Stomach (tissue), 19 donors: Measurements from ENCODE around the gene ZNF202. TPM values are rescaled to one million over a fixed set of nuclear protein-coding genes. Genes with fewer than 3 reads are reported as not detected.
A peak's percentile ranks its signal among the peaks of the same experiment; 100 is the strongest.

Experiments used
- DNase-seq, 2 donors: peaks; one replicate each; pipeline versions ENCODE4 v3.0.0 to v3.0.0-alpha.2; 2013 to 2019
- H3K27ac ChIP-seq, 5 donors: fragments of 200-600 bp in 4 of 5; sonication (generic) in 4 of 5; one replicate each; pipeline ENCODE4 v1.5.1; 2013 to 2019; ENCODE audit warnings: mild to moderate bottlenecking in 1 of 5, moderate library complexity in 1 of 5
- H3K27me3 ChIP-seq, 3 donors: fragments of 200-600 bp; sonication (generic); one replicate each; pipeline ENCODE4 v1.5.1; 2017 to 2019; ENCODE audit warnings: mixed run types in 1 of 3
- H3K36me3 ChIP-seq, 4 donors: fragments of 200-600 bp; sonication (generic); 1 replicate in 3 of 4; 2 replicates in 1 of 4; pipeline ENCODE4 v1.5.1; 2016 to 2019
- H3K4me1 ChIP-seq, 4 donors: fragments of 200-600 bp; sonication (generic); one replicate each; pipeline ENCODE4 v1.5.1; 2016 to 2019
- H3K4me3 ChIP-seq, 4 donors: fragments of 200-600 bp; sonication (generic) in 3 of 4; one replicate each; pipeline ENCODE4 v1.5.1; 2016 to 2019; ENCODE audit warnings: mild to moderate bottlenecking in 1 of 4
- H3K9me3 ChIP-seq, 4 donors: fragments of 200-600 bp; sonication (generic); one replicate each; pipeline ENCODE4 v1.5.1; 2016 to 2019
- EP300 ChIP-seq: sonication (generic); formaldehyde crosslinking; IDR thresholded peaks from one replicate; pipeline ENCODE4 v1.6.1; 2017; ENCODE audit warnings: antibody characterized with exemption
- POLR2A ChIP-seq, 4 donors: fragments of 450-650 bp; IDR thresholded peaks; one replicate each; pipeline ENCODE4 v1.6.1; 2016; ENCODE audit warnings: antibody characterized with exemption in 4 of 4, control low read depth in 2 of 4, mild to moderate bottlenecking in 1 of 4, moderate library complexity in 1 of 4
- POLR2AphosphoS5 ChIP-seq, 3 donors: sonication (generic); formaldehyde crosslinking; IDR thresholded peaks; one replicate each; pipeline ENCODE4 v1.6.1; 2016; ENCODE audit warnings: antibody characterized with exemption in 3 of 3
- WGBS, 5 donors: extraction: QIAGEN DNeasy Blood & Tissue Kit in 3 of 5; methylation state at CpG; one replicate each; pipeline versions ENCODE4 v1.1.5 to v1.1.7; 2013 to 2018; 5-methylcytosine and 5-hydroxymethylcytosine counted together
- intact Hi-C: fragments of 100-400 bp; cut with DNase I; formaldehyde crosslinking; loops from one replicate; pipeline ENCODE4 v1.15.1; 2023; ENCODE audit warnings: low total_unique reads
- long read RNA-seq, 10 donors: transcript quantifications; one replicate each; lab custom pipeline, GENCODE V29; 2026
- polyA plus RNA-seq, 3 donors: library from polyadenylated mRNA; stranded (reverse); fragments of 200-250 nt; gene quantifications; one replicate each; pipeline ENCODE4 v1.2.3, GENCODE V29; 2013
- total RNA-seq, 5 donors: library from RNA; depleted of rRNA; stranded (reverse); fragments of >200 nt; gene quantifications; one replicate each; pipeline versions ENCODE4 v1.1.0 to v1.2.3, GENCODE V29; 2014 to 2016
- TF ChIP-seq, protein P1 (sequence below), 7 experiments: fragments of 450-650 bp in 4 of 7; fragments of 200-600 bp in 3 of 7; sonication (generic) in 3 of 7; IDR thresholded peaks; one replicate each; pipeline ENCODE4 v1.5.1; 2016 to 2019; ENCODE audit warnings: antibody characterized with exemption in 7 of 7, control low read depth in 2 of 7, mild to moderate bottlenecking in 1 of 7
- donor health status: healthy with polysubstance abuse.
- donor health status: Bipolar disorder and iron deficiency.
- donor health status: healthy.

The ZNF202 gene
- total RNA-seq = 10 to 100 TPM in 2 of 5 donors, 1 to 10 TPM in 3; 1.7 to 17.4 (median 7.5) TPM
- 1 to 10 TPM; 3.2 to 5.4 (median 3.8) TPM for polyA plus RNA-seq
- long read RNA-seq, donor 1 = 0 reads
- long read RNA-seq, donor 2 = 0 reads
- long read RNA-seq, donor 3 = 0 reads
- long read RNA-seq, donor 4 = 0 reads
- long read RNA-seq, donor 5, partial matches to known transcripts = 0 of 1 reads
- long read RNA-seq, donor 5, other reads (novel, unspliced or antisense) = 0 of 1 reads
- long read RNA-seq, donor 6 = 0 reads
- long read RNA-seq, donor 7, partial matches to known transcripts = 0 of 1 reads
- long read RNA-seq, donor 7, other reads (novel, unspliced or antisense) = 0 of 1 reads
- long read RNA-seq, donor 8 = 0 reads
- long read RNA-seq, donor 9 = 0 reads
- long read RNA-seq, donor 10 = 0 reads

DNA sequence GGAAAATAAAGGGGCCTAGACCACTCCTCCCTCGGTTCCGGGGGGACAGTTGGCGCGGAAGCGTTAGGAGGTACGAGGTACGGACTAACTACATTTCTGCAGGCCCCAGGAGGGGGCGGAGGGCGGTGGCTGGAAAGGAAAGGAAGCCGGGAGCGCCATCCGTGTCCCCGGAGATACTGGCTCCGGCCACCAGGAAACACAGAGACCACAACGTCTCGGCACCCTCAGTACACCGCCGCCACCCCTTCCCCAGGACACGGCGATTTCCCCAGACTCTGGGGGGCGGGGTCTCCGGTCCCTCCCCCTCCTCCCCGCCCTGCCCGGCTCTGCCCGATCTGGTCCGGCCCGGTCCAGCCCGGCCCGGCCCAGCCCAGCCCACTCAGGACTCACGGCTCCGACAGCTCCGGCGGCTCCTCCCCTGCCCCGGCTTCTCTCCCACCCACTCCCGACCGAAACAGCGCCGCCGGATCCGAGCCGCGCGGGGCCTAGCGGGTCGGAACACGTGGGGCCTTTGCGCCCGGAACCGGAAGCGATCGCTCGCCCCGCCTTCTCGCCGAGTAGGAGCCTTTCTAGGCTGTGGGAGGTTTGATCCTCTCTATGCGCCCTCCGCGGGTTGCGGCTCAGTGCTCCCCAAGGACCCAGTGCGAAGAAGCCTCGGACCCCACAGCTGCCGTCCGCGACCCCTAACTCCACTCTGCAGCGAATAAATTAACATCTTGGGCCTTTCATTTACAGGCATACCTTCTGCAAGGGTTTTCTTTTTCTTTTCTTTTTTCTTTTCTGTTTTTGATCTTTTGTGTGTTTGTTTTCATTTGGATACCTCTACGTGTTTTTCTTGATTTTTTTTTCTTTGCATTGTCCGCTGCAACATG lies at the start of gene ZNF202:
Gene ZNF202, minus strand, starts transcription at position 502 of the 872 bp plus-strand sequence. CDS start 10,772 bp downstream, outside the sequence.
- H3K36me3 ChIP-seq = peaks cover 0 to 22% (median 15%) of the 10 kb centered on the region in 4 donors
- DNase-seq = peak; percentile 92 to 97
- peak within 1 kb of the TSS; percentile 66 to 98 (median 90) for H3K4me3 ChIP-seq

DNA sequence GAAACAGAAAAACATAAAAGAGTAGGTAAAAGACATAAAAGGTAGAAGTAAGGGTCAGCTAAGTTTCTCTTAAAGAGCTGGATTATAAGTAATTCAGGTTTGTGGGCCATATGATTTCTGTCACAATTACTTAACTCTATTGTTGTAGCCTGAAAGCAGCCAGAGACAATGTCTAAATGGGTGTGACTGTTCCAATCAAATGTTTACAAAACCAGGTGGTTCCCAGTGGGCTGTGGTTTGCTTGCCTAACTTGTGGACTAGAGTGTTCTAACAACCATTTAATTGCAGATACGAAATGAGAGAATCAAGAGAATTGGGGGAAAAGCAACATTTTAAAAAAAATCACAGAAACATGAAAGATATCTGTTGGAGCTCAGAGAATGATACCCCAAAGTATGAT lies 42.1 kb upstream of the ZNF202 start:
- Histone ChIP-seq H3K4me3 (no peak overlapping the region), H3K27me3 (no peaks in the 10 kb centered on the region), H3K27ac (no peak overlapping the region), H3K4me1 (no peaks in the 10 kb centered on the region), H3K9me3 (peaks cover 0 to 1% (median 0%) of the 10 kb centered on the region in 4 donors), H3K36me3 (no peaks in the 10 kb centered on the region)
- intact Hi-C loops = no loop called here
- peak in 1 of 2 donors; percentile 24 for DNase-seq
- 28 to 65% (median 39%) methylated on average over 1 of the region's 1 CpG for WGBS, 5 donors
- no peak for TF ChIP-seq POLR2A (IDR thresholded peaks at IDR 0.05)
- no peak for TF ChIP-seq POLR2AphosphoS5 (IDR thresholded peaks at IDR 0.05)
- TF ChIP-seq, protein P1, sequence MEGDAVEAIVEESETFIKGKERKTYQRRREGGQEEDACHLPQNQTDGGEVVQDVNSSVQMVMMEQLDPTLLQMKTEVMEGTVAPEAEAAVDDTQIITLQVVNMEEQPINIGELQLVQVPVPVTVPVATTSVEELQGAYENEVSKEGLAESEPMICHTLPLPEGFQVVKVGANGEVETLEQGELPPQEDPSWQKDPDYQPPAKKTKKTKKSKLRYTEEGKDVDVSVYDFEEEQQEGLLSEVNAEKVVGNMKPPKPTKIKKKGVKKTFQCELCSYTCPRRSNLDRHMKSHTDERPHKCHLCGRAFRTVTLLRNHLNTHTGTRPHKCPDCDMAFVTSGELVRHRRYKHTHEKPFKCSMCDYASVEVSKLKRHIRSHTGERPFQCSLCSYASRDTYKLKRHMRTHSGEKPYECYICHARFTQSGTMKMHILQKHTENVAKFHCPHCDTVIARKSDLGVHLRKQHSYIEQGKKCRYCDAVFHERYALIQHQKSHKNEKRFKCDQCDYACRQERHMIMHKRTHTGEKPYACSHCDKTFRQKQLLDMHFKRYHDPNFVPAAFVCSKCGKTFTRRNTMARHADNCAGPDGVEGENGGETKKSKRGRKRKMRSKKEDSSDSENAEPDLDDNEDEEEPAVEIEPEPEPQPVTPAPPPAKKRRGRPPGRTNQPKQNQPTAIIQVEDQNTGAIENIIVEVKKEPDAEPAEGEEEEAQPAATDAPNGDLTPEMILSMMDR (IDR thresholded peaks at IDR 0.05) = no peak
- no peak for TF ChIP-seq EP300

More for the DNA sequence above, at the start of gene ZNF202:
- TF ChIP-seq POLR2A (IDR thresholded peaks at IDR 0.05) (no peak), POLR2AphosphoS5 (IDR thresholded peaks at IDR 0.05) (peak; percentile 57 to 89 (median 75))
- intact Hi-C loops = no loop called here
- WGBS, 5 donors = 0 to 1% (median 1%) methylated on average over 43 to 67 of the region's 67 CpGs
- Histone ChIP-seq H3K27me3 (no peaks in the 10 kb centered on the region), H3K4me1 (peaks cover 10 to 34% (median 20%) of the 10 kb centered on the region in 4 donors), H3K27ac (peak within 1 kb of the TSS; percentile 49 to 87 (median 81)), H3K9me3 (no peaks in the 10 kb centered on the region)

DNA sequence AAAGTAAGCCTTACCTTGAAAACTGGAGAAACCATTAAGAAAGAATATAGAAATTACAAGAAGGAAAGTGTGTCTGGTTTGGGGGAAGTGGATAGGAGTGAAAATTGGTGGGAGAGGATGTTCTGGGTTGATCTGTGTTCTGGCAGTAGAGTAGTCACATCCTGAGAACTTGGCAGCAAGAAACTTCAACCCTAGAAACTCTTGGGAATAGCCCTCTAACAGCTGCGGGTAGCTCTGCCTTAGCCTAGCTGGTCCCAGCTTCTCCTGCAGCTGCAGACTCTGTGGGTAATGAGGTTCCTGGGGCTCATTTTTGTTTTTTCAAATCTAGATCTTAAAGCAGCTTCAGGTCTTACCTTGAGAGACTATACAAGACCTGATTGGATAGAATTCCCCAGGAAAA lies 37.1 kb upstream of the ZNF202 start:
- no peaks in the 10 kb centered on the region for H3K4me1 ChIP-seq
- H3K36me3 ChIP-seq = no peaks in the 10 kb centered on the region
- TF ChIP-seq, protein P1 (IDR thresholded peaks at IDR 0.05) = no peak
- TF ChIP-seq EP300 (no peak), POLR2AphosphoS5 (IDR thresholded peaks at IDR 0.05) (no peak), POLR2A (IDR thresholded peaks at IDR 0.05) (no peak)
- no peak for DNase-seq
- H3K4me3 ChIP-seq = no peak overlapping the region
- intact Hi-C loops = no loop called here
- no peak overlapping the region for H3K27ac ChIP-seq
- no peaks in the 10 kb centered on the region for H3K9me3 ChIP-seq
- no peaks in the 10 kb centered on the region for H3K27me3 ChIP-seq
- 86 to 96% (median 93%) methylated on average over 1 of the region's 1 CpG for WGBS, 5 donors

DNA sequence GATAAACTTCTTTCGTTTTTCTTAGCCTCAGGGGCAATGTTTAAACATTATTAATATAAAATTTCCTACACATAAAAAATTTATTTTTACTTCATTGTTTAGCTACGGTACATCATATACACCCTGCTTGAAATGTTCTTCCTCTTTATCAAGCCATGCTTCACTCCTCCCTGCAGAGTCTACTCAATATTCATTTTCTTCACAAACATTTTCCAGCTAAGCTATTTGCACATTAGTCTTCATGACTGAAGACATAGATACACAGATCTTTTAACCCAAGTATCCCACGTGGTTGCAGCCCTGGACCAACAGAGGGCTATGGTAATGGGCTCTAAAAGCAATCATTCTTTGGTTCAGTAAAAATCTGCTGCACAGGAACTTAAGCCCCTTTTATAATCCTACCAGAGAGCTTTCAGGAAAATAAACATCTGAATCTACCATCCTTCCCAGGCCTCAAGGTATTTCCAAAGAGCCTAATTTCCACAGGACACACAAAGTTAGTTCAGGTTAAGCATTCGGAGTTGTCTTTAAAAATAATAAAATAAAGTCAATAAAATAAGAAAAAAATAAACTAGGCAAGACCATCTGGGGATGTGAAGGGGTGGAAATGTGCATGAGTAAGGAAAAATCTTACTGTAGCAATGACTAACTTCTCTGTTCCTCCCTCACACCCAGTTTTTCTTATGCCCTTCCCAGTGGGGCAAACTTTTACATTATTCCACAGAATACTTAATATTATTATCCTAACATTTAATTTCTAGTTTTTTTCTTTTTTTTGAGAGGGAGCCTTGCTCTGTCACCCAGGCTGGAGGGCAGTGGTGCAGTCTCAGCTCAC lies 34.5 kb upstream of the ZNF202 start:
- no peaks in the 10 kb centered on the region for H3K27me3 ChIP-seq
- no peaks in the 10 kb centered on the region for H3K9me3 ChIP-seq
- H3K27ac ChIP-seq = no peak overlapping the region
- TF ChIP-seq POLR2AphosphoS5 (IDR thresholded peaks at IDR 0.05) = no peak
- TF ChIP-seq EP300 = no peak
- no peak for TF ChIP-seq POLR2A (IDR thresholded peaks at IDR 0.05)
- TF ChIP-seq, protein P1 (IDR thresholded peaks at IDR 0.05) = no peak
- intact Hi-C loops = no loop called here
- H3K4me1 ChIP-seq = no peaks in the 10 kb centered on the region
- no peak for DNase-seq
- WGBS, 5 donors = 36 to 55% (median 53%) methylated on average over 4 of the region's 4 CpGs
- H3K36me3 ChIP-seq = no peaks in the 10 kb centered on the region
- no peak overlapping the region for H3K4me3 ChIP-seq
